Stimulated activated naive CD8-positive, alpha-beta T cell treated with anti-CD3 and anti-CD28 coated beads, Interleukin-15, Interleukin-2, amounts not matched to agents 100 ng/mL and 50 ng/mL, for 24 hours (primary cell): ENCODE data around the gene ELL.
"Not testable (repeated sequence)": the region's sequence is repeated elsewhere in the genome, so short reads cannot be mapped to it uniquely, and the experiment has no call there.

ENCODE experiments used
- H3K27ac Mint-ChIP-seq: one replicate; pipeline ENCODE4 v1.8.0; 2021; ENCODE audit warnings: mild to moderate bottlenecking, mixed read lengths
- H3K27me3 Mint-ChIP-seq: one replicate; pipeline ENCODE4 v1.8.0; 2021; ENCODE audit warnings: mixed read lengths
- H3K36me3 Mint-ChIP-seq: one replicate; pipeline ENCODE4 v1.8.0; 2021; ENCODE audit warnings: low read depth, mixed read lengths
- H3K4me1 Mint-ChIP-seq: one replicate; pipeline ENCODE4 v1.8.0; 2021; ENCODE audit warnings: low read depth, mixed read lengths
- H3K4me3 Mint-ChIP-seq: one replicate; pipeline ENCODE4 v1.8.0; 2021; ENCODE audit warnings: mild to moderate bottlenecking, mixed read lengths
- H3K9me3 Mint-ChIP-seq: one replicate; pipeline ENCODE4 v1.8.0; 2021; ENCODE audit warnings: mixed read lengths

The ELL gene

DNA sequence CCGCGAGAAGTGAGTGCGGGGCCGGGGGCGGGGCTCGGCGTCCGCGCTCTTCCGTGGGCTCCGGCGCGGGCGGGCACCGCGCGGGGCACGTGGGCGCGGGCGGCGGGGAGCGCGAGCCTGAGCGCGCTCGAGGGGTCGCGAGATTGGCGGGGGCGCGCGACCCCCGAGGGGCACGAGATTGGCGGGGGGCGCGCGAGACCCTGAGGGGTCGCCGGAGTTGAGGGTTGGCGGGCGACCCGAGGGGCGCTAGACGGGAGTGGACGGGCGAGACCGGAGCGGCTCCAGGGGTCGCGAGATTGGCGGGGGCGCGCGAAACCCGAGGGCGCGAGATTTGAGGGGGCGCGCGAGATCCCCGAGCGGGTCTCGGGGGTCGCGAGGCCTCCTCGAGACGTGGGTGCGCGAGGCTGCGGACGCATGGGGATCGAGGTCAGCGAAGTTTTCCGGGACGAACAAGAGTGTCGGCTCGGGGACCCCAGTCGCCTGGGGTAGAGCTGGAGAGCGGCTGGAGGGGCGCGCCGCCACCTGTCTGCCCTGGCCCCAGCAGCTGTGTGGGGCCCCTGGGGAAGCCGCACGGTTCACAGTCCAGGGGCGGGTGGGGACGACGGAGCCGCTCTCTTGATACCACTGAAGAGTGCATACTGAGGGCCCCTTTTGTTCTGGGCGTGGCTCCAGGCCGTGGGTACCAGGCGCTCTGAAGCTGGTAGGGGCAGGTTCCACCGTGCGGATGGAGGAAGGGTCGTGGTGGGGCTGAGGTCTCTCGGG is 102.0 kb downstream of the ELL start:
- Mint-ChIP-seq H3K36me3 (no peaks in the 10 kb centered on the region), H3K4me3 (peak overlapping the region; percentile 94), H3K27ac (peak overlapping the region; percentile 79), H3K4me1 (peaks cover 79% of the 10 kb centered on the region), H3K27me3 (peaks cover 9% of the 10 kb centered on the region), H3K9me3 (no peaks in the 10 kb centered on the region)

DNA sequence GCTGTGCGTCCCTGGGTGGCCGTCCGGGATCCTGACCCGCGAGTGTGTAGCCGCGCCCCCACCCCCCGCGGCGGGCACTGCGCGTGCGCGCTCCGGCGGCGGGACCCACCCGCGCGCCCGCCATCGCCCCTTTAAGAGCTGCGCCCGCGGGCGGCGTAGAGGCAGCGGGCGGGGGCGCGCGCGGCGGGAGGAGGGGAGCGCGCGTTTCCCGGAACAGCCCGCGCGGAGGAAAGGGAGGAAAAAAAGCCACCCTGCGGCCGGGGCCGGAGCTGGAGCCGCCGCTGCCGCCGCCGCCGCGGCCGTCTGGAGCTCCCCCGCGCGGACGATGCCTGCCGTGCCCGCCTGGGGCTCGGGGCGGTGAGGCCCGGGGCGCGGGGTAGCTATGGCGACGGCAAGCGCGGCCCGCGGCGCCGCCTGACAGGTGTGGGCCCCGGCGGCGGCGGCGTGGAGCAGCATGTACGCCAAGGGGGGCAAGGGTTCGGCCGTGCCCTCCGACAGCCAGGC is 102.6 kb downstream of the ELL start, which contains the start of gene SSBP4:
Gene SSBP4 (plus strand): TSS at position 204 of the 504 bp plus-strand sequence. CDS start 251 bp downstream, at position 455.
- Mint-ChIP-seq H3K27me3 (peaks cover 11% of the 10 kb centered on the region), H3K4me1 (peaks cover 85% of the 10 kb centered on the region), H3K27ac (peak within 1 kb of the TSS; percentile 79), H3K4me3 (peak within 1 kb of the TSS; percentile 94), H3K9me3 (no peaks in the 10 kb centered on the region), H3K36me3 (no peaks in the 10 kb centered on the region)

DNA sequence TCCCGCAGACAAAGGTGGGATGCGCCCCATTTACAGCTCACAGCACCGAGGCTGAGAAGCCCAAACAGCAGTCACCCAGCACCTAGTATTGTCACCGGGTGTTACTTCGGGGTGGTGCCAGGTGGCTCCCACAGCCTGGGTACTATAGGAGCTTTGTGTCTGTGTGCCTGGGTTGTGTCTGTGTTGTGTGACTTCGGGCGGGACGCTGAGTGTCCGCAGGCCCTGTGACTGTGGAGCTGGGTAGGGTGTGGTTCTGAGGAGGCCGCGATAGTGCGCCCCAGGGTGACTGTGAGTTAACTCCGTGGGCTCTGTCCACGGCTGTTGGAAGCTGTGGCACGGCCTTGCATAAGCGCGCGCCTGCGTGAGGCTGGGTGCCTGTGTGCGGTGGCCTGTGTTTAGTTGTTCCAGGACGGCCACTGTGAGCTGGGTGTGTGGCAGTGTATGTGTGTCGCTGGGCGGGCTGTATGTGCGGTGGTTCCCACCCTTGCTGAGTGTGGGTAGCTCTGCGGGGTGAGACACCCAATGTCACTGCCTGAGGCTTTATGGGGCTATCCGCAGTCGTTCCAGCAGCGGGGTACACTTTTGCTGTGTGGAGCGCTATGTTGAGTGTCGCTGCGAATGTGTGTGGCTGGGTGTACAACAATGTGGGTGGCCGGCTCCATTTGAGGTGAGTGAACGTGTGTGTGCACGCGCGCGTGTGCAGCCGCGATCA is 103.2 kb downstream of the ELL start:
- Mint-ChIP-seq H3K4me1 (peaks cover 82% of the 10 kb centered on the region), H3K4me3 (peak overlapping the region; percentile 74), H3K27me3 (peaks cover 15% of the 10 kb centered on the region), H3K9me3 (no peaks in the 10 kb centered on the region), H3K36me3 (no peaks in the 10 kb centered on the region), H3K27ac (peak overlapping the region; percentile 65)

DNA sequence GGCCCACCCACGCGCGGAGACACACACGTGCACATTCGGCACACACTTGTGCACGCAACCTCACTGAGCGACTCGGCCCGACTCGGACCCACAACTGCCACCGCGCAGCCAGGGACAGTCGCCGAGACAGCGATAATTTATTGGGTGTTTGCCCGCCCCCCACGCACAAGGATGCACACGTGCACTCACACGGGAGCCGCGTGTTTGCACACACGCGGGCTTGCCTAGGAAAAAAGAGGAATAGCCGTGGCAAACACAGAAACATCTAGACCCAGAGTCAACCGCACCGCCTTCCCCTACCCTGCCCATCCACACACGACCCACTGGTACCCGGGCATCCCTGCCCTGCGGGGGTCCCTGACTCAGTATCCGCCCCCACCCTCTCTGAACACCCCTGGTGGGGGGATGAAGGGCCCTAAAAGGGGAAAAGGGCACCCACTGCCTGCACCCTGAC is 103.8 kb downstream of the ELL start:
- H3K4me1 Mint-ChIP-seq: peaks cover 78% of the 10 kb centered on the region
- H3K36me3 Mint-ChIP-seq: no peaks in the 10 kb centered on the region
- H3K27ac Mint-ChIP-seq: peak overlapping the region; percentile 65
- H3K9me3 Mint-ChIP-seq: no peaks in the 10 kb centered on the region
- H3K4me3 Mint-ChIP-seq: peak overlapping the region; percentile 74
- H3K27me3 Mint-ChIP-seq: peaks cover 15% of the 10 kb centered on the region

DNA sequence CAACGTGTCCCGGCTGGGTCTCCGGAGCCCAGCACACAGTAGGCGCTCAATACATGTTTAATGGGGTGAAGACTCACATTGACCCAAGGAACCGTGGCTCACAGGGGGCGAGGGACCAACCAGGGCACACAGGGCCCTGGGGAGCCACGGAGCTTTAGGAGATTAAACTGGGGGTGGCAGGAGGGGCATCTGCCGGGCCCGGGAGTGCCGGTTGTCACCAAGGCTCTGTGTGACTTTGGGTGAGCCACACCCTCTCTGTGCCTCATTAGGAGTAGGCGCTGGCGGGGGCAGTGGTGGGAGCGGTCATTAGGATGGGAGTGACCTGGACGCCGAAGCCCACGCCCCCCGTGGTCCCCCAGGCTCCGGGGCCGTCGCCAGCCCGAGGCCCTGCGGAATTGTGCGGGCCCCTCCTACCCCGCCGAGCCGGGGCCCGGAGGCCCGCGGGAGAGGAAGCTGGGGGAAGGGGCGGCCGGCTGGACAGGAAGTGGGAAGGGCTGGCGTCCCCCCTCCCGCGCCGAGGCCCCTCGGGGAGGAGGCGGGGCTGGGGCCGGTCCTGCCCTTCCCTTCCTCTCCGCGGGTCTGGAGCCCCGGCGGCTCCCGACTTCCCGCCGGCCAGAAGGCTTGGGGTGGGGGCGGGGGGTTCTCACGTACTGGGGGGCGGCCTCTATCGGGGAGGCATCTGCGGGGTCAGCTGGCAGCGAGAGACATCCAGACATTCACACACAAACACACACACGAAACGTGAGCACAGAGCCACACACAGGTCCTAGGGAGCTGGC is 104.4 kb downstream of the ELL start:
- H3K9me3 Mint-ChIP-seq: no peaks in the 10 kb centered on the region
- no peaks in the 10 kb centered on the region for H3K36me3 Mint-ChIP-seq
- peak overlapping the region; percentile 71 for H3K27ac Mint-ChIP-seq
- peak overlapping the region; percentile 75 for H3K4me3 Mint-ChIP-seq
- peaks cover 72% of the 10 kb centered on the region for H3K4me1 Mint-ChIP-seq
- peaks cover 20% of the 10 kb centered on the region for H3K27me3 Mint-ChIP-seq

DNA sequence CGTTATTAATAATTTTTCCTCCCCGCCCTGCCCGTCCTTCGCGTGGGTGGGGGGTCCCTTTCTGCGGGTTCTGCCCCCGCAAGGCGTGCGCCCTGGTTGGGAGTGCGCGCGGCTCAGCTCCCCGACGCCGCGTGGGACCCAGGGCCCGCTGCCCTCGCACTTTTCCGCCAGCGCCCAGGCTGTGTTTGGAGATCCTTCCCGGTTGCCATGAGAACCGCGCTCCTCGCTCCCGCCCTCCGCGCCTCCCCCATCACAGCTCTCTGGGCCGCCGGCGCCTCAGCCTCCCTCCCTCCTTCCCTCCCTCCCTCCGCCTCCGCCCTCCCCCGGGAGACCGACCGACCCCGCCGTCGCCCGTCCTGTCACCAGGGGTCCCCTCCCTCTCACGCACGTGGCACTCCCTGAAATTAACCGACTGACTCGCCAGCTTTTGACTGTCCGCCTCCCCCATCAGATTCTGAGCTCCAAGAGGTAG is 105.1 kb downstream of the ELL start:
- peaks cover 66% of the 10 kb centered on the region for H3K4me1 Mint-ChIP-seq
- no peaks in the 10 kb centered on the region for H3K9me3 Mint-ChIP-seq
- H3K27me3 Mint-ChIP-seq: peaks cover 20% of the 10 kb centered on the region
- no peaks in the 10 kb centered on the region for H3K36me3 Mint-ChIP-seq
- peak overlapping the region; percentile 75 for H3K4me3 Mint-ChIP-seq
- H3K27ac Mint-ChIP-seq: peak overlapping the region; percentile 81

DNA sequence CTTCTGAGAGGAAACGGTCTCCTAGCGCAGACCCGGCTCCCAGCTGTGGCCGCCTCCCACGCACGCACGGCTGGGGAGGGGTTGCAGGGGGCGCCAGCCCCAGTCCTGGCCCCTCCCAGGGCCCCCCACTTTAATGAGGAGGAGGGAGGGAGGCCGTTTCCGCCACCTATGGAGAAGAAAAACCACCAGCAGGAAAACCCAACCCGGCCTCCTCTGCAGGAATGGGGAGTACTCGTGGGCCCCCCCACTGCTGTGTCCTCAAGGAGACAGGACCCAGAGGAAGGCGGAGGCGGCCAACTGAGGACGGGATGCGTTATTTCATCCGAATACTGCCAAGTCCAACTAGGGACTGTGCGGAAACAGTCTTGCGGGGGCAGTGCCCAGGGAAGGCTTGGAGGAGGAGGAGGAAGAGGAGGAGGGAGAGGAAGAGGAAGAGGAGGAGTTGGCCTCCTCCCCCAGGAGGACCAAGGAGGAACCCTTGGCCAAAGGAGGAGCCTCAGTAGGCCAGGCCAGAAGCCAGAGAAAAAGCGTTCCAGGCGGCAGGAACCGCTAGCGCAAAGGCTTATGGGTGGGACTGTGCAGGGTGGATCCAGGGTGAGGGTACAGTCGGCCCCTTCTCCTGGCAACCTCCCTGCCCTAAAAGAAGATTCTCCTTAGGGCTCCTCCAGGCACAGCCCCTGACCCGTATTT is 106.5 kb downstream of the ELL start:
- Mint-ChIP-seq H3K4me1 (peaks cover 54% of the 10 kb centered on the region), H3K9me3 (no peaks in the 10 kb centered on the region), H3K36me3 (no peaks in the 10 kb centered on the region), H3K4me3 (peak overlapping the region; percentile 66), H3K27ac (peak overlapping the region; percentile 63), H3K27me3 (peaks cover 23% of the 10 kb centered on the region)

DNA sequence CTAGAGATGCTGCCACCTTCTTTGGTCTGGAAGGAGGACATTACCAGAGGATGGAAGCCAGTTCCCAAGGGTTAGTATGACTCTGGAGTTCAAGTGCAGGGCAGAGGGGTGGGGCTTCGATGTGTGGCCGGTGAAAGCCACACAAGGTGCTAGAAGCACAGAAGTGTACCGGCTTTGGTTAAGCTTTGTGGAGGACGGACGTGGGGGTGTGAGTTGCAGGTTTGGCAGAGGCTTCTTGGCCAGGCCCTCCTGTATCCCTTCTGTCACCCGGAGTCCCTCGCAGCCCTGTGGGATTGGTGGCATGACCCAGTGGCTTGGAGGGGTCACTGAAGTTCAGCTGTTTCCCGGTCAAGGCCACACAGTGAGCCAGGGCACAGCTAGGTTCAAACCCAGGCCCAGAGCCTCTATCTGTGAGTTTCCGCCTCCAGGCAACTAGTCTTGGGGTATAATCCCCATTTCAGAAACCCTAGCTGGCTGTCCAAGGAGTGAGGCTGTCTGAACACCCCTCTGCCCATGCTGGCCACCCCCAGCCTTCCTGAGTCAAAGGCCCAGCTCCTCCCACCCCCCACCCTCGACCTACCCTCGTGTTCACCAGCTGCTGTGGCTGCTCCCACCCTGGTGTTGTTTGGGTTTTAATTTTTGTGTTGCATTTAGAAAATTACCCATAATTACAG is 107.2 kb downstream of the ELL start:
- Mint-ChIP-seq H3K9me3 (no peaks in the 10 kb centered on the region), H3K36me3 (no peaks in the 10 kb centered on the region), H3K4me3 (no peak overlapping the region), H3K27ac (no peak overlapping the region), H3K4me1 (peaks cover 52% of the 10 kb centered on the region), H3K27me3 (peaks cover 23% of the 10 kb centered on the region)

DNA sequence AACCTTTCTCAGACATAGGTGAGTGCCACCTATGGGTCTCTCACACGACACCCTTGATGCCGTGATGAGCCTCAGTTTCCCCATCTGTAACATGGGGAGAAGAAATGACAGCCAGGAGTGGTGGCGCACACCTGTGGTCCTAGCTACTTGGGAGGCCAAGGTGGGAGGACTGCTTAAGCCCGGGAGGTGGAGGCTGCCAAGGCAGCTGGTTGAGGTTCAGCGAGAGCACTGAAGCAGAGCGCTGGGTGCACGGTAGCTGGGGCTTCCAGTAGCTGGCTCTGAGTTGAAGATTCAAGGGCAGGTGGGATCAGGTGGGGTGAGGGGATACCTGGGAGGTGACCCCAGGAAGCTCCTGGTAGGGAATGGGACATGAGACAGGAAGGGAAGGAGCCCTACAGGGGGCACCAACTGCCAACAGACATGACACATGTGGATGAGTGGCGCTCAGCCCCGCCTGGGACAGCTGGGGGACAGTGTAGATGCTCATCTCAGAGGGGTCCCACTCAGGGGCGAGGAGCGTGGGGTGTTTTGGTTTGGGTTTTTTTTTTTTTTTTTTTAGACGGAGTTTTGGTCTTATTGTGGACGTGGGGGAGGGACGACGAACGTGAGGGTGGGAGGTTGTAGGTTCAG is 109.1 kb downstream of the ELL start:
- peaks cover 14% of the 10 kb centered on the region for H3K27me3 Mint-ChIP-seq
- H3K4me1 Mint-ChIP-seq: peaks cover 39% of the 10 kb centered on the region
- no peak overlapping the region for H3K27ac Mint-ChIP-seq
- no peaks in the 10 kb centered on the region for H3K36me3 Mint-ChIP-seq
- no peak overlapping the region for H3K4me3 Mint-ChIP-seq
- no peaks in the 10 kb centered on the region for H3K9me3 Mint-ChIP-seq

DNA sequence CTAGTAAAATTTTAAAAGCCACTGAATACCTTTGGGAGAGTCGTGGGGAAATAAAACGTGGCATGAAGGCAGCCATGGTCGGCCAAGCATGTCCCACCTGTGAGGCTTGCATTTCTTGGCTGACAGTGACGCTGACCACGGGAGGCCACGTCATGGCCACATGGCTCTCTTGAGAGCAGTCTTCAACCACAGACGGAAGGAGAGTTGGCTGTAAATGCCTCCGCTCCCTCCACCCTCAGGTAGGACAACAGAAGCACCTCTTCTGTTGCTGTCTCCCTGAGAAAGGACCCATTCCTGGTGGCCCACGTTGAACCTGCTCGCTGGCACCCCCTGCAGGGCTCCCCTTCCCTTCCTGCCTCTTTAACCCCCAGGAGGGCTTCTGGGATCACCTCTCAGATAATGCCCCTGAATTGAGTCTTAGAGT is 113.8 kb downstream of the ELL start:
- H3K4me1 Mint-ChIP-seq: peaks cover 3% of the 10 kb centered on the region
- H3K9me3 Mint-ChIP-seq: no peaks in the 10 kb centered on the region
- H3K27me3 Mint-ChIP-seq: peaks cover 8% of the 10 kb centered on the region
- H3K4me3 Mint-ChIP-seq: no peak overlapping the region
- H3K27ac Mint-ChIP-seq: no peak overlapping the region
- H3K36me3 Mint-ChIP-seq: no peaks in the 10 kb centered on the region

DNA sequence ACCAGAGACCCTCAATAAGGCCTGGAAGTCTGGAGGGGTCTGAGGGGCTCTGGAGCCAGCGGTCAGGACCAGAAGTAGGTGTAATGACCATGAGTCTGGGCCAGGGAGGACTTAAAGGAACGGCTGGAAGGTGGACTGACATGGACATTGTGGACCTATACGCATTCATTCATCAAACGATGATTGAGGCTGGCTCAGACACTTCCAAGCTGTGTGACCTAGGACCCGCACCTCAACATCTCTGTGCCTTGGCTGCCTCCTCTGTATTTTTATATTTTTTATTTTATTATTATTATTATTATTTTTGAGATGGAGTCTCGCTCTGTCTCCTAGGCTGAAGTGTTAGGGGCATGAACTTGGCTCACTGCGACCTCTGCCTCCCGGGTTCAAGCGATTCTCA is 115.1 kb downstream of the ELL start:
- Mint-ChIP-seq H3K27me3 (peaks cover 3% of the 10 kb centered on the region), H3K9me3 (no peaks in the 10 kb centered on the region), H3K27ac (no peak overlapping the region), H3K4me1 (peaks cover 5% of the 10 kb centered on the region), H3K4me3 (no peak overlapping the region), H3K36me3 (no peaks in the 10 kb centered on the region)

DNA sequence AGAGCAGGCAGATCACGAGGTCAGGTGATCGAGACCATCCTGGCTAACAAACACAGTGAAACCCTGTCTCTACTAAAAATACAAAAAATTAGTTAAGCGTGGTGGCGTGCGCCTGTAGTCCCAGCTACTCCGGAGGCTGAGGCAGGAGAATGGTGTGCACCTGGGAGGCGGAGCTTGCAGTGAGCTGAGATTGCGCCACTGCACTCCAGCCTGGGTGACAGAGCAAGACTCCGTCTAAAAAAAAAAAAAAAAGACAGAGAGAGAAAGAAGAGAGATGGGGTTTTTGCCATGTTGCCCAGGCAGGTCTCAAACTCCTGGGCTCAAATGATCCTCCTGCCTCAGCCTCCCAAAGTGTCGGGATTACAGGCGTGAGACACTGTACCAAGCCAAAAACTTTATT is 116.1 kb downstream of the ELL start:
- H3K27ac Mint-ChIP-seq, H3K4me1 Mint-ChIP-seq, H3K4me3 Mint-ChIP-seq, H3K9me3 Mint-ChIP-seq, H3K36me3 Mint-ChIP-seq, H3K27me3 Mint-ChIP-seq: not testable (repeated sequence)

DNA sequence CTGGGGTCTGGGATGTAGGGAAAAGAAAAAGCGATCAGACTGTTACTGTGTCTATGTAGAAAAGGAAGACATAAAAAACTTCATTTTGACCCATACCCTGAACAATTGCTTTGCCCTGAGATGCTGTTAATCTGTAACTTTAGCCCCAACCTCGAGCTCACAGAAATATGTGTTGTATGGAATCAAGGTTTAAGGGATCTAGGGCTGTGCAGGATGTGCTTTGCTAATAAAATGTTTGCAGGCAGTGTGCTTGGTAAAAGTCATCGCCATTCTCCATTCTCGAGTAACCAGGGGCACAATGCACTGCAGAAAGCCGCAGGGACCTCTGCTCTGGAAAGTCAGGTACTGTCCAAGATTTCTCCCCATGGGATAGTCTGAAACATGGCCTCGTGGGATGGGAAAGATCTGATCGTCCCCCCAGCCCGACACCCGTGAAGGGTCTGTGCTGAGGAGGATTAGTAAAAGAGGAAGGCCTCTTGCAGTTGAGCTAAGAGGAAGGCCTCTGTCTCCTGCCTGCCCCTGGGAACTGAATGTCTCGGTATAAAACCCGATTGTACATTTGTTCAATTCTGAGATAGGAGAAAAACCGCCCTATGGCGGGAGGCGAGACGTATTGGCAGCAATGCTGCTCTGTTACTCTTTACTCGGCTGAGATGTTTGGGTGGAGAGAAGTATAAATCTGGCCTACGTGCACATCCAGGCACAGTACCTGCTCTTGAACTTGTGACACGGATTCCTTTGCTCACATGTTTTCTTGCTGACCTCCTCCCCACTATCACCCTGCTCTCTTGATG is 119.2 kb downstream of the ELL start:
- H3K27me3 Mint-ChIP-seq, H3K36me3 Mint-ChIP-seq, H3K4me3 Mint-ChIP-seq, H3K9me3 Mint-ChIP-seq, H3K4me1 Mint-ChIP-seq, H3K27ac Mint-ChIP-seq: not testable (repeated sequence)
